WTC11 (cell line): Measurements from ENCODE around the gene FSD1. TPM values are rescaled to one million over a fixed set of nuclear protein-coding genes. Genes with fewer than 3 reads are reported as not detected.

Experiments
- ATAC-seq: fragments of 200-7000 bp; cut with Tn5 transposase; 2 replicates; pipeline ENCODE4 v1.10.0; 2021; ENCODE audit warnings: mild to moderate bottlenecking, moderate library complexity
- CTCF ChIA-PET: fragments of 300-600 bp; sonication (Branson Sonifier 250); formaldehyde crosslinking; loops from one replicate; lab custom pipeline; 2021; ENCODE audit warnings: antibody characterized with exemption; lab: Charles Lee
- POLR2A ChIA-PET: fragments of 350-600 bp; sonication (Branson Sonifier 250); formaldehyde crosslinking; loops from one replicate; lab custom pipeline; 2021; ENCODE audit warnings: antibody characterized with exemption; lab: Charles Lee
- DNase-seq: peaks from one replicate; pipeline ENCODE4 v3.0.0; 2021; ENCODE audit warnings: low spot score
- H3K27ac Mint-ChIP-seq: 2 replicates; pipeline ENCODE4 v1.8.0; 2021; ENCODE audit warnings: mixed read lengths
- H3K27me3 Mint-ChIP-seq: 2 replicates; pipeline ENCODE4 v1.8.0; 2021; ENCODE audit warnings: low read depth, mild to moderate bottlenecking, moderate library complexity, mixed read lengths
- H3K36me3 Mint-ChIP-seq: 2 replicates; pipeline ENCODE4 v1.8.0; 2021; ENCODE audit warnings: mixed read lengths
- H3K4me1 Mint-ChIP-seq: 2 replicates; pipeline ENCODE4 v1.8.0; 2022; ENCODE audit warnings: mixed read lengths
- H3K4me3 Mint-ChIP-seq: 2 replicates; pipeline ENCODE4 v1.8.0; 2021; ENCODE audit warnings: mild to moderate bottlenecking, moderate library complexity, mixed read lengths
- H3K9me3 Mint-ChIP-seq: 2 replicates; pipeline ENCODE4 v1.8.0; 2021; ENCODE audit warnings: mixed read lengths
- ELF4 ChIP-seq: sonication (generic); formaldehyde crosslinking; IDR thresholded peaks from 2 replicates; pipeline ENCODE4 v1.8.1; 2022; ENCODE audit warnings: low read depth, mild to moderate bottlenecking, moderate library complexity, missing genetic modification reagents
- FOXJ3 ChIP-seq: sonication (generic); formaldehyde crosslinking; IDR thresholded peaks from 2 replicates; pipeline ENCODE4 v1.9.0; 2021; ENCODE audit warnings: missing genetic modification reagents, mild to moderate bottlenecking, borderline replicate concordance
- HMGA2 ChIP-seq: fragments of 250-450 bp; sonication (Bioruptor Pico); IDR thresholded peaks from 2 replicates; pipeline ENCODE4 v1.4.0; 2021; ENCODE audit warnings: mild to moderate bottlenecking, moderate library complexity
- MXD4 ChIP-seq: fragments of 250-450 bp; sonication (Bioruptor Pico); IDR thresholded peaks from 2 replicates; pipeline ENCODE4 v1.8.0; 2021; ENCODE audit warnings: mild to moderate bottlenecking, moderate library complexity, borderline replicate concordance
- NR2C2 ChIP-seq: sonication (generic); formaldehyde crosslinking; IDR thresholded peaks from 2 replicates; pipeline ENCODE4 v1.8.0; 2022; ENCODE audit warnings: mild to moderate bottlenecking, missing genetic modification reagents
- NR3C1 ChIP-seq: sonication (generic); formaldehyde crosslinking; conservative IDR thresholded peaks from 2 replicates; pipeline ENCODE4 v1.8.1; 2023; ENCODE audit warnings: low read depth, mild to moderate bottlenecking, missing genetic modification reagents
- PRRX2 ChIP-seq: fragments of 250-450 bp; sonication (Bioruptor Pico); IDR thresholded peaks from 2 replicates; pipeline ENCODE4 v1.8.0; 2021; ENCODE audit warnings: mild to moderate bottlenecking
- RELA ChIP-seq: sonication (generic); formaldehyde crosslinking; IDR thresholded peaks from 2 replicates; pipeline ENCODE4 v1.8.1; 2022; ENCODE audit warnings: missing genetic modification reagents, mild to moderate bottlenecking, borderline replicate concordance
- SOX15 ChIP-seq: fragments of 250-450 bp; sonication (Bioruptor Pico); IDR thresholded peaks from 2 replicates; pipeline ENCODE4 v1.9.0; 2021; ENCODE audit warnings: mild to moderate bottlenecking
- SP1 ChIP-seq: sonication (generic); formaldehyde crosslinking; conservative IDR thresholded peaks from 2 replicates; pipeline ENCODE4 v1.8.1; 2022; ENCODE audit warnings: missing genetic modification reagents
- TCF7 ChIP-seq: sonication (generic); formaldehyde crosslinking; IDR thresholded peaks from 2 replicates; pipeline ENCODE4 v1.8.0; 2022; ENCODE audit warnings: mild to moderate bottlenecking, low read depth, missing genetic modification reagents, moderate library complexity
- TEAD4 ChIP-seq: sonication (generic); formaldehyde crosslinking; IDR thresholded peaks from 2 replicates; pipeline ENCODE4 v1.8.0; 2022; ENCODE audit warnings: mild to moderate bottlenecking, missing genetic modification reagents
- TP53 ChIP-seq: sonication (generic); formaldehyde crosslinking; IDR thresholded peaks from 2 replicates; pipeline ENCODE4 v1.8.1; 2023; ENCODE audit warnings: mild to moderate bottlenecking, missing genetic modification reagents
- ZNF219 ChIP-seq: sonication (generic); formaldehyde crosslinking; IDR thresholded peaks from 2 replicates; pipeline ENCODE4 v1.8.0; 2023; ENCODE audit warnings: missing genetic modification reagents, mild to moderate bottlenecking, borderline replicate concordance
- ZNF232 ChIP-seq: sonication (generic); formaldehyde crosslinking; IDR thresholded peaks from 2 replicates; pipeline ENCODE4 v1.8.0; 2022; ENCODE audit warnings: mild to moderate bottlenecking, missing genetic modification reagents
- ZNF263 ChIP-seq: sonication (generic); formaldehyde crosslinking; IDR thresholded peaks from 2 replicates; pipeline ENCODE4 v1.8.1; 2022; ENCODE audit warnings: low read depth, mild to moderate bottlenecking, moderate library complexity, missing genetic modification reagents
- ZNF671 ChIP-seq: fragments of 250-450 bp; sonication (Bioruptor Pico); IDR thresholded peaks from 2 replicates; pipeline ENCODE4 v1.8.0; 2021; ENCODE audit warnings: mild to moderate bottlenecking
- total RNA-seq: library from RNA; stranded (reverse); gene quantifications from 3 replicates; pipeline ENCODE4 v1.2.3, GENCODE V29; 2021
- TF ChIP-seq, protein P1 (sequence below): sonication (generic); formaldehyde crosslinking; IDR thresholded peaks from 2 replicates; pipeline ENCODE4 v1.8.1; 2023; ENCODE audit warnings: mild to moderate bottlenecking, missing genetic modification reagents
- TF ChIP-seq, protein P2 (sequence below): sonication (generic); formaldehyde crosslinking; IDR thresholded peaks from 2 replicates; pipeline ENCODE4 v1.8.1; 2023; ENCODE audit warnings: mild to moderate bottlenecking, missing genetic modification reagents
- TF ChIP-seq, protein P3 (sequence below): fragments of 200-600 bp; IDR thresholded peaks from 2 replicates; pipeline ENCODE4 v1.8.0; 2022; ENCODE audit warnings: antibody characterized with exemption
- TF ChIP-seq, protein P4 (sequence below): sonication (generic); formaldehyde crosslinking; IDR thresholded peaks from 2 replicates; pipeline ENCODE4 v1.8.0; 2022; ENCODE audit warnings: missing genetic modification reagents

Gene FSD1
- total RNA-seq, 1 experiment from 2014 or later = 61.3 TPM

DNA sequence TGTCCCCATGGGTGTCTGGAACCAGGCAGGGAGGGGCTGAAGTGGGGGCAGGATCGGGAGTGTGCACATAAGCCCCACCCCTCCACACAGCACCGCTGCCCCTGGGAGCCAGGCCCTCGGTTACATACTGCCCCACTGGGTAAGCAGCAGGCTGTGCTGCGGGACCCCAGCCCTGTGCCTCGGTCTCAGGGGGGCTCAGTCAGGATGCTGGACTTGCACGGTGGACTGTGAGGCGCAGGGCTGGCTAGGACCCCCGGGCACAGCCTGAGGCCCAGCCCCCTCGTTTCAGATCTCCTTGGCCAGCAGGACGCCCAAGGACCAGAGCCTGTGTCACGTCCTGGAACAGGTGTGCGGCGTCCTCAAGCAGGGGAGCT is 55.2 kb downstream of the FSD1 start:
- ATAC-seq = no peak

DNA sequence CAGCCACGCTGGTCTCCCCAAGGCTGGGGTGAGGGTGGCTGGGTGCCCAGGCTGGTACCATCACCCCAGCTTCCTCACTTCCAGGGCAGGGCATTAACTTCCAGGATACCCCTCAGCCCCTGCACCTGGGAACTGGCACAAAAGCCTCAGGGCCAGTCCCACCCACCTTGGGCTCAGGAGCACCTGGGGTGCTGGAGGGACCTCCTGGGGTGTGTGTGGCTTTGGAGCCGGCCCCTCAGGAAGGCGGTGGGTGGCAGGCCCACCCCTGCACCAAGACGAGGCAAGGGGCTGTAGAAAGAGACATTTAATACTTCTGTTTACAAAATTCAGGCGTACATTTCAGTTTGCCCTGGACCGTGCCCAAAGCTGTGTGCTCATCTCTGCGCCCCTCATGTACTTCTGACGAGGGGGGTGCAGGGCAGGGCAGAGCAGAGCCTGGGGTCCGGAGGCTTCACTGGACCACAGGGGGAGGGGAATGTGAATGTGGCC is 55.7 kb downstream of the FSD1 start:
- Mint-ChIP-seq H3K9me3 (no peaks in the 10 kb centered on the region), H3K27ac (no peak overlapping the region), H3K4me1 (peaks cover 7% of the 10 kb centered on the region), H3K36me3 (peaks cover 3% of the 10 kb centered on the region; the same call in 1 of the 2 replicates), H3K27me3 (no peaks in the 10 kb centered on the region), H3K4me3 (no peak overlapping the region)
- POLR2A ChIA-PET = no interaction called here
- no peak for ATAC-seq
- no peak for DNase-seq
- CTCF ChIA-PET = interaction anchor here (0.6 to 8.3 kb wide), 4 partner anchors 8 to 93 kb away, joined by 3 to 70 read pairs (median 11); partner anchors contain the start of gene SH3GL1
- TF ChIP-seq NR2C2 = 0 out of 2 replicates have a peak, but pooled peaks have one; percentile 14
- no peak for TF ChIP-seq ZNF263 (CRISPR knock-in tag)

More for the DNA sequence above, 55.2 kb downstream of the FSD1 start:
- Mint-ChIP-seq H3K9me3 (no peaks in the 10 kb centered on the region), H3K36me3 (peaks cover 3% of the 10 kb centered on the region; the same call in 1 of the 2 replicates), H3K4me3 (no peak overlapping the region), H3K27ac (no peak overlapping the region), H3K27me3 (no peaks in the 10 kb centered on the region)
- POLR2A ChIA-PET = no interaction called here
- CTCF ChIA-PET = interaction anchor here (0.7 to 8.3 kb wide), 3 partner anchors 10 to 92 kb away, joined by 3 to 70 read pairs (median 3); partner anchors contain the start of gene SH3GL1
- no peak for DNase-seq
- TF ChIP-seq HMGA2 (CRISPR knock-in tag) = no peak
- no peak for TF ChIP-seq ZNF232 (CRISPR knock-in tag)
- no peak for TF ChIP-seq PRRX2 (CRISPR knock-in tag)
- TF ChIP-seq, protein P1, sequence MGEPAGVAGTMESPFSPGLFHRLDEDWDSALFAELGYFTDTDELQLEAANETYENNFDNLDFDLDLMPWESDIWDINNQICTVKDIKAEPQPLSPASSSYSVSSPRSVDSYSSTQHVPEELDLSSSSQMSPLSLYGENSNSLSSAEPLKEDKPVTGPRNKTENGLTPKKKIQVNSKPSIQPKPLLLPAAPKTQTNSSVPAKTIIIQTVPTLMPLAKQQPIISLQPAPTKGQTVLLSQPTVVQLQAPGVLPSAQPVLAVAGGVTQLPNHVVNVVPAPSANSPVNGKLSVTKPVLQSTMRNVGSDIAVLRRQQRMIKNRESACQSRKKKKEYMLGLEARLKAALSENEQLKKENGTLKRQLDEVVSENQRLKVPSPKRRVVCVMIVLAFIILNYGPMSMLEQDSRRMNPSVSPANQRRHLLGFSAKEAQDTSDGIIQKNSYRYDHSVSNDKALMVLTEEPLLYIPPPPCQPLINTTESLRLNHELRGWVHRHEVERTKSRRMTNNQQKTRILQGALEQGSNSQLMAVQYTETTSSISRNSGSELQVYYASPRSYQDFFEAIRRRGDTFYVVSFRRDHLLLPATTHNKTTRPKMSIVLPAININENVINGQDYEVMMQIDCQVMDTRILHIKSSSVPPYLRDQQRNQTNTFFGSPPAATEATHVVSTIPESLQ (CRISPR knock-in tag) = no peak
- no peak for TF ChIP-seq MXD4 (CRISPR knock-in tag)
- TF ChIP-seq RELA (CRISPR knock-in tag) = no peak
- TF ChIP-seq, protein P2, sequence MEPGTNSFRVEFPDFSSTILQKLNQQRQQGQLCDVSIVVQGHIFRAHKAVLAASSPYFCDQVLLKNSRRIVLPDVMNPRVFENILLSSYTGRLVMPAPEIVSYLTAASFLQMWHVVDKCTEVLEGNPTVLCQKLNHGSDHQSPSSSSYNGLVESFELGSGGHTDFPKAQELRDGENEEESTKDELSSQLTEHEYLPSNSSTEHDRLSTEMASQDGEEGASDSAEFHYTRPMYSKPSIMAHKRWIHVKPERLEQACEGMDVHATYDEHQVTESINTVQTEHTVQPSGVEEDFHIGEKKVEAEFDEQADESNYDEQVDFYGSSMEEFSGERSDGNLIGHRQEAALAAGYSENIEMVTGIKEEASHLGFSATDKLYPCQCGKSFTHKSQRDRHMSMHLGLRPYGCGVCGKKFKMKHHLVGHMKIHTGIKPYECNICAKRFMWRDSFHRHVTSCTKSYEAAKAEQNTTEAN = no peak
- no peak for TF ChIP-seq FOXJ3 (CRISPR knock-in tag)
- TF ChIP-seq ELF4 = no peak
- TF ChIP-seq SP1 (CRISPR knock-in tag) = no peak
- no peak for TF ChIP-seq NR3C1
- no peak for TF ChIP-seq SOX15
- TF ChIP-seq, protein P3, sequence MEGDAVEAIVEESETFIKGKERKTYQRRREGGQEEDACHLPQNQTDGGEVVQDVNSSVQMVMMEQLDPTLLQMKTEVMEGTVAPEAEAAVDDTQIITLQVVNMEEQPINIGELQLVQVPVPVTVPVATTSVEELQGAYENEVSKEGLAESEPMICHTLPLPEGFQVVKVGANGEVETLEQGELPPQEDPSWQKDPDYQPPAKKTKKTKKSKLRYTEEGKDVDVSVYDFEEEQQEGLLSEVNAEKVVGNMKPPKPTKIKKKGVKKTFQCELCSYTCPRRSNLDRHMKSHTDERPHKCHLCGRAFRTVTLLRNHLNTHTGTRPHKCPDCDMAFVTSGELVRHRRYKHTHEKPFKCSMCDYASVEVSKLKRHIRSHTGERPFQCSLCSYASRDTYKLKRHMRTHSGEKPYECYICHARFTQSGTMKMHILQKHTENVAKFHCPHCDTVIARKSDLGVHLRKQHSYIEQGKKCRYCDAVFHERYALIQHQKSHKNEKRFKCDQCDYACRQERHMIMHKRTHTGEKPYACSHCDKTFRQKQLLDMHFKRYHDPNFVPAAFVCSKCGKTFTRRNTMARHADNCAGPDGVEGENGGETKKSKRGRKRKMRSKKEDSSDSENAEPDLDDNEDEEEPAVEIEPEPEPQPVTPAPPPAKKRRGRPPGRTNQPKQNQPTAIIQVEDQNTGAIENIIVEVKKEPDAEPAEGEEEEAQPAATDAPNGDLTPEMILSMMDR = no peak
- TF ChIP-seq TP53 (CRISPR knock-in tag) = no peak
- TF ChIP-seq, all 79 proteins: peak for 0
- peaks cover 7% of the 10 kb centered on the region for H3K4me1 Mint-ChIP-seq

DNA sequence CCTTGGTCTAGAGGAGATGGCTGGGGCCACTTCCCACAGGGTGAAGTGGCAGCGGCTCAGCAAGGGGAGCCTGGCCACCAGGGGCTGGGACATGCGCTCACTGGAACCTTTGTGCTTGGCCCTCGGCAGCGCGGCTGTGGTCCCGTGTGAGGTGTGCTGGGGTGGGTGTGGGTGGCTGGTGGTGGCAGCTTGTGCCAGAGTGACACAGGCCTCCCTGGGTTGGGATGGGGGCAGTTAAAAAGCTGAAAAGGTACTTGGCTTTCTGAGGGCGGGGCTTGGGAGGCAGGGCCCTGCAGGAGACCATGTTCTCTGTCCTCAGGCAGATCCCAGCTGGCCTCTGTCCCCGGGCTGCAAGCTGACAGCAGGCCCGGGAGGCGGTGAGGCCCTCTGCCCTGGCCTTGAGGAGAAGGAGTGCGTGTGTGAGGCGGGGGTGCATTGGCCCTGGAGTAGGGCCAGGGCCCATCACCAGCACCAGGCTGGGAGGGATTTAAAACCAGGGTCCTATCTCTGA is 56.3 kb downstream of the FSD1 start:
- Mint-ChIP-seq H3K27ac (peak overlapping the region; percentile 27; the same call in 1 of the 2 replicates), H3K9me3 (no peaks in the 10 kb centered on the region), H3K4me3 (no peak overlapping the region), H3K27me3 (no peaks in the 10 kb centered on the region), H3K4me1 (peaks cover 7% of the 10 kb centered on the region), H3K36me3 (peaks cover 3% of the 10 kb centered on the region; the same call in 1 of the 2 replicates)
- ATAC-seq (peak; percentile 18), DNase-seq (no peak)
- CTCF ChIA-PET = interaction anchor here (0.6 to 8.3 kb wide), 6 partner anchors 8 to 164 kb away, joined by 3 to 70 read pairs (median 11); partner anchors contain the start of genes MPND and SH3GL1
- POLR2A ChIA-PET = interaction anchor here (0.6 to 1.4 kb wide), 2 partner anchors 14 to 93 kb away, joined by 4 to 6 read pairs; no protein-coding TSS in a partner anchor
- TF ChIP-seq ZNF671 (CRISPR knock-in tag) = 0 out of 2 replicates have a peak, but pooled peaks have one; percentile 61
- TF ChIP-seq, protein P4, sequence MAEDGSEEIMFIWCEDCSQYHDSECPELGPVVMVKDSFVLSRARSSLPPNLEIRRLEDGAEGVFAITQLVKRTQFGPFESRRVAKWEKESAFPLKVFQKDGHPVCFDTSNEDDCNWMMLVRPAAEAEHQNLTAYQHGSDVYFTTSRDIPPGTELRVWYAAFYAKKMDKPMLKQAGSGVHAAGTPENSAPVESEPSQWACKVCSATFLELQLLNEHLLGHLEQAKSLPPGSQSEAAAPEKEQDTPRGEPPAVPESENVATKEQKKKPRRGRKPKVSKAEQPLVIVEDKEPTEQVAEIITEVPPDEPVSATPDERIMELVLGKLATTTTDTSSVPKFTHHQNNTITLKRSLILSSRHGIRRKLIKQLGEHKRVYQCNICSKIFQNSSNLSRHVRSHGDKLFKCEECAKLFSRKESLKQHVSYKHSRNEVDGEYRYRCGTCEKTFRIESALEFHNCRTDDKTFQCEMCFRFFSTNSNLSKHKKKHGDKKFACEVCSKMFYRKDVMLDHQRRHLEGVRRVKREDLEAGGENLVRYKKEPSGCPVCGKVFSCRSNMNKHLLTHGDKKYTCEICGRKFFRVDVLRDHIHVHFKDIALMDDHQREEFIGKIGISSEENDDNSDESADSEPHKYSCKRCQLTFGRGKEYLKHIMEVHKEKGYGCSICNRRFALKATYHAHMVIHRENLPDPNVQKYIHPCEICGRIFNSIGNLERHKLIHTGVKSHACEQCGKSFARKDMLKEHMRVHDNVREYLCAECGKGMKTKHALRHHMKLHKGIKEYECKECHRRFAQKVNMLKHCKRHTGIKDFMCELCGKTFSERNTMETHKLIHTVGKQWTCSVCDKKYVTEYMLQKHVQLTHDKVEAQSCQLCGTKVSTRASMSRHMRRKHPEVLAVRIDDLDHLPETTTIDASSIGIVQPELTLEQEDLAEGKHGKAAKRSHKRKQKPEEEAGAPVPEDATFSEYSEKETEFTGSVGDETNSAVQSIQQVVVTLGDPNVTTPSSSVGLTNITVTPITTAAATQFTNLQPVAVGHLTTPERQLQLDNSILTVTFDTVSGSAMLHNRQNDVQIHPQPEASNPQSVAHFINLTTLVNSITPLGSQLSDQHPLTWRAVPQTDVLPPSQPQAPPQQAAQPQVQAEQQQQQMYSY (CRISPR knock-in tag) = no peak
- no peak for TF ChIP-seq TEAD4
- TF ChIP-seq ZNF219 = no peak
- TF ChIP-seq, protein P3 = no peak
- no peak for TF ChIP-seq TCF7
